Glutamatergic neuron (in vitro differentiated cells): Measurements from ENCODE around the gene SFMBT2. TPM values are rescaled to one million over a fixed set of nuclear protein-coding genes. Genes with fewer than 3 reads are reported as not detected.

Experiments
- DNase-seq: peaks from one replicate; pipeline ENCODE4 v3.0.0; 2022
- H3K27ac Mint-ChIP-seq: one replicate; pipeline ENCODE4 v1.8.0; 2020; ENCODE audit warnings: mild to moderate bottlenecking, mixed read lengths, inconsistent platforms; ENCODE audit not compliant: unreplicated experiment
- H3K27me3 Mint-ChIP-seq: one replicate; pipeline ENCODE4 v1.8.0; 2020; ENCODE audit warnings: mild to moderate bottlenecking, moderate library complexity, mixed read lengths, inconsistent platforms; ENCODE audit not compliant: unreplicated experiment
- H3K36me3 Mint-ChIP-seq: one replicate; pipeline ENCODE4 v1.8.0; 2020; ENCODE audit warnings: mild to moderate bottlenecking, mixed read lengths, inconsistent platforms; ENCODE audit not compliant: unreplicated experiment
- H3K4me1 Mint-ChIP-seq: one replicate; pipeline ENCODE4 v1.8.0; 2020; ENCODE audit warnings: mild to moderate bottlenecking, low read depth, mixed read lengths, inconsistent platforms; ENCODE audit not compliant: unreplicated experiment
- H3K4me3 Mint-ChIP-seq: one replicate; pipeline ENCODE4 v1.8.0; 2020; ENCODE audit warnings: mild to moderate bottlenecking, mixed read lengths, inconsistent platforms; ENCODE audit not compliant: unreplicated experiment
- H3K9me3 Mint-ChIP-seq: one replicate; pipeline ENCODE4 v1.8.0; 2020; ENCODE audit warnings: mild to moderate bottlenecking, moderate library complexity, mixed read lengths, inconsistent platforms; ENCODE audit not compliant: unreplicated experiment
- CTCF ChIP-seq: fragments of 200-600 bp; sonication (generic); IDR thresholded peaks from one replicate; pipeline ENCODE4 v1.5.0; 2021; ENCODE audit not compliant: partially characterized antibody, unreplicated experiment
- total RNA-seq: library from RNA; stranded (reverse); fragmentation: NEBNext Ultra II Directional; extraction: Animal tissue kit (Norgen Biotek cat#: 25700); gene quantifications from one replicate; pipeline ENCODE4 v1.2.1, GENCODE V29; 2021; ENCODE audit not compliant: unreplicated experiment

SFMBT2 gene
- total RNA-seq, 1 donor from 2014 or later = 9.1 TPM

GRCh38 chr10:7277867-7278266 is 133.0 kb downstream of the SFMBT2 start:
- Mint-ChIP-seq H3K4me1 (peaks cover 2% of the 10 kb centered on the region), H3K4me3 (no peak overlapping the region), H3K36me3 (peaks cover 7% of the 10 kb centered on the region), H3K9me3 (peaks cover 2% of the 10 kb centered on the region), H3K27me3 (no peaks in the 10 kb centered on the region), H3K27ac (no peak overlapping the region)
- DNase-seq = no peak
- TF ChIP-seq CTCF = no peak

GRCh38 chr10:7277432-7277831 is 133.4 kb downstream of the SFMBT2 start:
- DNase-seq = no peak
- peaks cover 7% of the 10 kb centered on the region for H3K36me3 Mint-ChIP-seq
- no peaks in the 10 kb centered on the region for H3K27me3 Mint-ChIP-seq
- H3K4me1 Mint-ChIP-seq = peaks cover 2% of the 10 kb centered on the region
- no peak overlapping the region for H3K4me3 Mint-ChIP-seq
- peaks cover 2% of the 10 kb centered on the region for H3K9me3 Mint-ChIP-seq
- H3K27ac Mint-ChIP-seq = no peak overlapping the region
- no peak for TF ChIP-seq CTCF

- Mint-ChIP-seq H3K36me3 (peaks cover 7% of the 10 kb centered on the region), H3K9me3 (peaks cover 5% of the 10 kb centered on the region), H3K4me1 (no peaks in the 10 kb centered on the region), H3K4me3 (no peak overlapping the region), H3K27ac (no peak overlapping the region), H3K27me3 (no peaks in the 10 kb centered on the region)
- TF ChIP-seq CTCF = no peak
- no peak for DNase-seq
Measured at GRCh38 chr10:7275761-7276440, 134.9 kb downstream of the SFMBT2 start.

- no peaks in the 10 kb centered on the region for H3K27me3 Mint-ChIP-seq
- no peak for DNase-seq
- H3K4me1 Mint-ChIP-seq = no peaks in the 10 kb centered on the region
- no peak overlapping the region for H3K27ac Mint-ChIP-seq
- H3K4me3 Mint-ChIP-seq = no peak overlapping the region
- no peak for TF ChIP-seq CTCF
- peaks cover 3% of the 10 kb centered on the region for H3K9me3 Mint-ChIP-seq
- peaks cover 1% of the 10 kb centered on the region for H3K36me3 Mint-ChIP-seq
Measured at GRCh38 chr10:7274293-7274692, 136.5 kb downstream of the SFMBT2 start.

GRCh38 chr10:7272008-7272407 is 138.8 kb downstream of the SFMBT2 start:
- no peak for DNase-seq
- H3K27ac Mint-ChIP-seq = no peak overlapping the region

More at GRCh38 chr10:7272008-7272407, 138.8 kb downstream of the SFMBT2 start:
- Mint-ChIP-seq H3K4me1 (no peaks in the 10 kb centered on the region), H3K4me3 (no peak overlapping the region), H3K9me3 (peaks cover 3% of the 10 kb centered on the region), H3K27me3 (no peaks in the 10 kb centered on the region), H3K36me3 (no peaks in the 10 kb centered on the region)
- TF ChIP-seq CTCF = no peak
